ENCODE results near the gene ZNF385D.

GRCh38 chr3:21534462-21534861, 216.5 kb downstream of the ZNF385D start:
- TF ChIP-seq CTCF (IDR thresholded peaks at IDR 0.05; ENCODE audit: borderline replicate concordance, extremely low read depth, low read length, poor library complexity, severe bottlenecking) (no peak), EZH2 (IDR thresholded peaks at IDR 0.05; ENCODE audit: borderline replicate concordance, low read depth, low read length, severe bottlenecking) (no peak)
